Thoracic aorta (tissue), 2 donors: ENCODE data around the gene ANKRD11. TPM values are rescaled to one million over a fixed set of nuclear protein-coding genes. Genes with fewer than 3 reads are reported as not detected.

Experiments
- ATAC-seq: fragments of 150-250 bp; one replicate; pipeline ENCODE4 v1.8.0; 2017; ENCODE audit warnings: low read depth; ENCODE audit not compliant: insufficient number of reproducible peaks, low FRiP score
- DNase-seq: peaks from one replicate; pipeline ENCODE4 v3.0.0-alpha.2; 2020; ENCODE audit warnings: low spot score
- H3K27ac ChIP-seq, 2 donors: fragments of 200-600 bp; sonication (generic); 1 replicate in 1 of 2; 2 replicates in 1 of 2; pipeline ENCODE4 v1.5.1; 2016; ENCODE audit warnings: mild to moderate bottlenecking in 2 of 2, moderate library complexity in 2 of 2
- H3K27me3 ChIP-seq: fragments of 200-600 bp; sonication (generic); replicated peaks from 2 replicates; pipeline ENCODE4 v1.6.0; 2016; ENCODE audit warnings: mild to moderate bottlenecking; ENCODE audit not compliant: insufficient read depth
- H3K36me3 ChIP-seq: fragments of 200-600 bp; sonication (generic); one replicate; pipeline ENCODE4 v1.5.1; 2016
- H3K4me1 ChIP-seq, 2 donors: fragments of 200-600 bp; sonication (generic); 1 replicate in 1 of 2; 2 replicates in 1 of 2; pipeline versions ENCODE4 v1.5.1 to v1.6.0; 2016; ENCODE audit warnings: low read depth in 2 of 2, mild to moderate bottlenecking in 1 of 2; ENCODE audit not compliant: control insufficient read depth in 1 of 2
- H3K4me3 ChIP-seq: fragments of 200-600 bp; sonication (generic); 2 replicates; pipeline ENCODE4 v1.5.1; 2016; ENCODE audit warnings: mild to moderate bottlenecking
- H3K9me3 ChIP-seq: fragments of 200-600 bp; sonication (generic); 2 replicates; pipeline ENCODE4 v1.5.1; 2016
- CTCF ChIP-seq: fragments of 200-600 bp; sonication (generic); IDR thresholded peaks from one replicate; pipeline ENCODE4 v1.5.1; 2019; ENCODE audit warnings: antibody characterized with exemption
- total RNA-seq, 2 donors: library from RNA; depleted of rRNA; stranded (reverse); fragments of >200 nt; gene quantifications; one replicate each; pipeline versions ENCODE4 v1.1.0 to v1.2.3, GENCODE V29; 2016

ANKRD11 gene
- total RNA-seq, 2 donors from 2014 or later: 125 to 129 TPM

DNA sequence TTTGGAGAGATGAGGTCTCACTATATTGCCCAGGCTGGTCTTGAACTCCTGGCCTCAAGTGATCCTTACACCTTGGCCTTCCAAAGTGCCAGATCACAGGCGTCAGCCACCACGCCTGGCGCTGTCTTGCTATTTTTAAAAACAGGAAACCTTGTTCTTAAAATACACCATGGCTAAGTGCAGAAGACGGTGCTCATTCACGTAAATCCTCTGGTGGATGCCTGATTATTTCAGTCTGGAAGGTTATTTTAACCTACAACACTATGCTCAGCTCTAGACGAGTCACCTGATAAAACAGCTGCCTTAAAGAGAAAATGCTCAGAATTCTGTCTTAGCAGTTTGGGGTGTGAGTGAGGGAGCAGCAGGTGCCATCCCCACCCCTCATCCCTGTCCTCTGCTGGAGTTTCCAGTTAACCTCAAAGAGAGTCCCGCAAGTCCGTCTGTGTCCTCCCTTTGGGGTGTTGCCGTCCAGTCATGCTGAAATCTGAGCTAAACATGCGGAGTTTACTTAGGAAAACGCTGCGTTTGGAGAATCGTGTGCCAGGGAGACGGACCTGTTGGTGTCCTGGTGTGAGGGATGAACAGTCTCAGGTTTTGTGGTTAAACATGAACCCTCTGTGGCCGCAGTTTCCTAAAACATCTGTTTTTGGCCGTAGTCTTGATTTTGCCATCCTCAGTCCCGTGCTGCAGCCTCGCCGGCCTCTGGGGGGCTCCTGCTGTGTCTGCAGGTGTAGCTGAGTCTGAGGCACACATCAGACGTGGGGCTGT, 35.0 kb upstream of the ANKRD11 start:
- DNase-seq (no peak), ATAC-seq (no peak)
- TF ChIP-seq CTCF: no peak
- no peak overlapping the region for H3K27ac ChIP-seq
- no peak overlapping the region for H3K4me3 ChIP-seq
- no peaks in the 10 kb centered on the region for H3K27me3 ChIP-seq
- H3K9me3 ChIP-seq: no peaks in the 10 kb centered on the region
- peaks cover 60% of the 10 kb centered on the region for H3K36me3 ChIP-seq
- H3K4me1 ChIP-seq: no peaks in the 10 kb centered on the region

DNA sequence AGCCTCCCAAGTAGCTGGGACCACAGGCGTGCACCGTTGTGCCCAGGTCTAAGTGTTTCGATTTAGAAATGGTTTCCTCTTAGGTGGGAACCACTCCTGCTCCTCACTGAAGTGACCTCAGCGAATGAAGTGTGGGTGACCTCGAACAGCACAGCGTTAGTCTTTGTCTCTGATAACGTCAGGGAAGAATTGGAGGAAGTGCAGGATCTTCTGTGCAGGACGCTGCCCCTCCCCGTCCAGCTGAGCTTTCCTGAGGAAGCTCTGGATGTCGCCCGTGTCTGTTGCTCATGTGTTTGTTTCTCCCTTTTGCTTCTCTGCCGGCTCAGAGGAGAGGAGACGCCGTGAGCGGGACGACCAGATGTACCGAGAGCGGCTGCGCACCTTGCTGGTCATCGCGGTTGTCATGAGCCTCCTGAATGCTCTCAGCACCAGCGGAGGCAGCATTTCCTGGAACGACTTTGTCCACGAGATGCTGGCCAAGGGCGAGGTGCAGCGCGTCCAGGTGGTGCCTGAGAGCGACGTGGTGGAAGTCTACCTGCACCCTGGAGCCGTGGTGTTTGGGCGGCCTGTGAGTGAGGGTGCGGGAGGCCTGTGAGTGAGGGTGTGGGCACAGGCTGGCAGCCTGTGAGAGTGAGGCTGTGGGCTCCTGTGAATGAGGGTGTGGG, 33.5 kb upstream of the ANKRD11 start:
- Histone ChIP-seq H3K4me1 (no peaks in the 10 kb centered on the region), H3K27me3 (no peaks in the 10 kb centered on the region), H3K4me3 (no peak overlapping the region), H3K27ac (no peak overlapping the region), H3K36me3 (peaks cover 56% of the 10 kb centered on the region), H3K9me3 (no peaks in the 10 kb centered on the region)
- ATAC-seq: no peak
- no peak for DNase-seq
- no peak for TF ChIP-seq CTCF

GRCh38 chr16:89522287-89522686, 31.9 kb upstream of the ANKRD11 start:
- H3K27ac ChIP-seq: no peak overlapping the region
- H3K36me3 ChIP-seq: peaks cover 67% of the 10 kb centered on the region
- no peak overlapping the region for H3K4me3 ChIP-seq
- TF ChIP-seq CTCF: no peak
- no peaks in the 10 kb centered on the region for H3K4me1 ChIP-seq
- DNase-seq: no peak
- H3K9me3 ChIP-seq: no peaks in the 10 kb centered on the region
- no peaks in the 10 kb centered on the region for H3K27me3 ChIP-seq
- ATAC-seq: no peak

DNA sequence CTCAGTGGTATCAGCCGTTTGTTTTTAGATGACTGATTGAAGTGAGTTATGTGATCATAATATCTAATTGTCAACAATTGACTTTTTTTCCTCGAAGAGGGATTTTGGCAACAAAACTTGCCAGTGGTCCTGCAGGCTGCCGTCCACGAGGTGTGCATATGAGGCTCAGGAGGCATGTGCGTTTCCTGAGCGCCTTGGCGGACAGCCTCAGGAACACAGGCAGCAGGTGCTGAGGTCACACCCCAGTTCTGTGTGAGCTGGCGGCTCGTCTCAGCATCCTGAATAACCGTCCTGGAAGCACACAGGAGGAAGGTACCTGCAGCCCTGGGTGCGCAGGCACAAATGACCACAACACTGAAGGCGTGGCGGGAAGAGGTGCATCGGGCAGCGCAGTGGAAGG, 29.5 kb upstream of the ANKRD11 start:
- Histone ChIP-seq H3K27ac (no peak overlapping the region), H3K4me1 (no peaks in the 10 kb centered on the region), H3K4me3 (no peak overlapping the region), H3K27me3 (no peaks in the 10 kb centered on the region), H3K36me3 (peaks cover 58% of the 10 kb centered on the region), H3K9me3 (no peaks in the 10 kb centered on the region)
- ATAC-seq (no peak), DNase-seq (no peak)
- no peak for TF ChIP-seq CTCF

DNA sequence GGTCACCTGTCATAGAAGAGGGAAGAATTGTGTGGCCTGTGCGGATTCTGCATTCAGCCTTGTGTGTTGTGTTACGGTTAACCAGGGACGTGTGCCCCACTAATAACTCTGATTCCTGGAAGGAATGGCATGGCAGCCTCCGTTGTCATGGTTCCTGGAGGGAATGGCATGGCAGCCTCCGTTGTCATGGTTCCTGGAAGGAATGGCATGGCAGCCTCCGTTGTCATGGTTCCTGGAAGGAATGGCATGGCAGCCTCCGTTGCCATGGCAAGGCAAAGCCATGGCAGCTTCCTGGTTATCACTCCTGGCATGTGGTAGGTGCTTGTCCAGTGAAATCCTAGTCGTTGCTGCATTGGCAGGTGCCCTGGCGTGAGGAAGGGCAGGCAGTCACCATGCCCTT, 26.8 kb upstream of the ANKRD11 start:
- Histone ChIP-seq H3K27ac (no peak overlapping the region), H3K9me3 (no peaks in the 10 kb centered on the region), H3K4me1 (no peaks in the 10 kb centered on the region), H3K27me3 (no peaks in the 10 kb centered on the region), H3K4me3 (no peak overlapping the region), H3K36me3 (peaks cover 47% of the 10 kb centered on the region)
- DNase-seq (no peak), ATAC-seq (no peak)
- no peak for TF ChIP-seq CTCF
